T-helper 1 cell treated with Interleukin-12 subunit alpha and Interleukin-12 subunit beta and Interleukin-4 antibody, amounts not matched to agents 30 ng/mL and 1 ng/mL, for 36 hours (primary cell): ENCODE measurements around the gene SLC22A12. TPM values are rescaled to one million over a fixed set of nuclear protein-coding genes. Genes with fewer than 3 reads are reported as not detected.
"Not testable (repeated sequence)": the region's sequence is repeated elsewhere in the genome, so short reads cannot be mapped to it uniquely, and the experiment has no call there.

Source experiments
- intact Hi-C: fragments of 100-400 bp; cut with micrococcal nuclease; formaldehyde crosslinking; loops from one replicate; pipeline ENCODE4 v1.15.1; 2024
- total RNA-seq: library from RNA; stranded (reverse); gene quantifications from 2 replicates; pipeline ENCODE4 v1.2.3, GENCODE V29; 2022

Gene SLC22A12
- total RNA-seq, 1 donor from 2014 or later = not detected

GRCh38 chr11:64583296-64584262 lies 7.4 kb upstream of the SLC22A12 start:
- intact Hi-C loops = no loop called here

DNA sequence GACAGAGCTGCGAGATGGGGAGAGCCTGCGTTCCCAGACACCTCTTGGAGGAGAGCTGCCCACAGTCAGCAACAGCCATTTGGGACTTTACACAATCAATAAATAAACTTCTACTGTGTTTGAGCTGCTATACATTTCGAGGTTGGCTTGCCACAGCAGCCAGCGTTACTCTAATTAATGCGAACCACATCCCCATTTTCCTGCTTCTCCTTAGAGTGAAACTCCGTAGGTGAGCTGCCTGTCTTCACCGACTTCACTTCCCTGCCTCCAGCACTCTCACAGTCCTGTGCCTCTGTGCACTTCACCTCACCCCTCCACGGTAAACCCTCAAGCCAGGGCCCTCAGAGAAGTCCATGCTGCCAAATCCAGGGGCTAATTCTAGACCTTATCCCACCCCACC lies 5.9 kb upstream of the SLC22A12 start:
- intact Hi-C loops = no loop called here

- intact Hi-C loops = no loop called here
These were observed 4.7 kb upstream of the SLC22A12 start for GRCh38 chr11:64586366-64586765.

DNA sequence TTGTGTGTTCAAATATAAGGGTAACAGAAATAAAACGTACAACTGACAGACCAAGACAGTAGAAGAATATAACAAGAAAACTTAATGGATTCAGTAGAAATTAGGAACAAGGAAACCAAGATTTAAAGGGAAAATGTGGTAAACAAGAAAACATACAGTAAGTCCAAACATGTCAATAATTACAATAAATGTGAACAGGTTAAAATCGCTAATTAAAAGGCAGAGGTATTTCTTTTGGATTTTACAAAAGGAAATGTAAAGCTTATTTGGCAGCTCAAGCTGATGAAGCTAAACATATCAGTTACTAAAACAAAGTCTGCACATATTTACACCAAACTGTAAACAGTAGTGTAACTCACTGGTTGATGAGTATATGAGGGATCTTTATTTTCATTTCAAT lies 2.3 kb upstream of the SLC22A12 start:
- intact Hi-C loops = no loop called here

DNA sequence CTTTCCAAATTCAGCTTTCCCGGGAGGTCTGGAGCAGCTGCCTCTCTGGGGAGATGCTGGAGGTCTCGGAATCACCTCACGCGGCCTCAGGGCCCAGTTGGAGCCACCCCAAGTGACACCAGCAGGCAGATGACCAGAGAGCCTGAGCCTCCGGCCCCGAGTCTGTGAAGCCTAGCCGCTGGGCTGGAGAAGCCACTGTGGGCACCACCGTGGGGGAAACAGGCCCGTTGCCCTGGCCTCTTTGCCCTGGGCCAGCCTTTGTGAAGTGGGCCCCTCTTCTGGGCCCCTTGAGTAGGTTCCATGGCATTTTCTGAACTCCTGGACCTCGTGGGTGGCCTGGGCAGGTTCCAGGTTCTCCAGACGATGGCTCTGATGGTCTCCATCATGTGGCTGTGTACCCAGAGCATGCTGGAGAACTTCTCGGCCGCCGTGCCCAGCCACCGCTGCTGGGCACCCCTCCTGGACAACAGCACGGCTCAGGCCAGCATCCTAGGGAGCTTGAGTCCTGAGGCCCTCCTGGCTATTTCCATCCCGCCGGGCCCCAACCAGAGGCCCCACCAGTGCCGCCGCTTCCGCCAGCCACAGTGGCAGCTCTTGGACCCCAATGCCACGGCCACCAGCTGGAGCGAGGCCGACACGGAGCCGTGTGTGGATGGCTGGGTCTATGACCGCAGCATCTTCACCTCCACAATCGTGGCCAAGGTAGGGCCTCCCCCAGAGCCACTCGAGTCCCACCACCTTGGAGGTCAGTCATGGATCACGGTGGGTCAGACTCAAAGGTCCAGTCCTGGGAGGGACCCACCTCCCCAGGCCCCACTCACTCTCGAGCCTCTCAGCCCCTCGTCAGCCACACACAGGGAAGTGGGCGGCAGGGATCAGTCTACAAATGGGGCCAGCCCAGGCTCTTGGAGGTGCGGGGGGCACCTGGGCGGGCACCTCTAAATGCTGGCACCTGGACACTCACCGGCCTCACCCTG lies 525 bp downstream of the SLC22A12 start:
- intact Hi-C loops = no loop called here

GRCh38 chr11:64592234-64592615 lies 1.2 kb downstream of the SLC22A12 start:
- intact Hi-C loops = no loop called here

DNA sequence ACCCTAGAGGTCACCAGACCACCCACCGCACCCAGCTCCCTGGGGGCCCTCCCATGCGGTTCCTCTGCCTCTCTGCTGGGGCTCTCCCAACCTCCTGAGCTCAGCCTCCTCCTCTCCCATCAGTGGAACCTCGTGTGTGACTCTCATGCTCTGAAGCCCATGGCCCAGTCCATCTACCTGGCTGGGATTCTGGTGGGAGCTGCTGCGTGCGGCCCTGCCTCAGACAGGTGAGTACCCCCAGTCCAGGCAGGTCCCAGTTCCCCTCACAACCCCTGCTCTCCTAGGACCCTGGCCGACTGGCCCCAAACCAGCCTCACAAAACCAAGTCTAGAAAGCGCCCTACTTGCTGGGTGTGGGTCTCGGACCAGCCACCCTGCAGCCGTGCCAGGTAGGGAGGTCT lies 1.6 kb downstream of the SLC22A12 start:
- intact Hi-C loops = no loop called here

- intact Hi-C loops = no loop called here
These were observed 2.4 kb downstream of the SLC22A12 start for GRCh38 chr11:64593156-64594105.

- intact Hi-C loops = no loop called here
These were observed 3.3 kb downstream of the SLC22A12 start for GRCh38 chr11:64594159-64594939.

GRCh38 chr11:64595922-64596321 lies 4.9 kb downstream of the SLC22A12 start:
- intact Hi-C loops = not testable (repeated sequence)

GRCh38 chr11:64597671-64598101 lies 6.7 kb downstream of the SLC22A12 start:
- intact Hi-C loops = no loop called here

- intact Hi-C loops = no loop called here
These were observed 7.2 kb downstream of the SLC22A12 start for GRCh38 chr11:64598106-64598796.

DNA sequence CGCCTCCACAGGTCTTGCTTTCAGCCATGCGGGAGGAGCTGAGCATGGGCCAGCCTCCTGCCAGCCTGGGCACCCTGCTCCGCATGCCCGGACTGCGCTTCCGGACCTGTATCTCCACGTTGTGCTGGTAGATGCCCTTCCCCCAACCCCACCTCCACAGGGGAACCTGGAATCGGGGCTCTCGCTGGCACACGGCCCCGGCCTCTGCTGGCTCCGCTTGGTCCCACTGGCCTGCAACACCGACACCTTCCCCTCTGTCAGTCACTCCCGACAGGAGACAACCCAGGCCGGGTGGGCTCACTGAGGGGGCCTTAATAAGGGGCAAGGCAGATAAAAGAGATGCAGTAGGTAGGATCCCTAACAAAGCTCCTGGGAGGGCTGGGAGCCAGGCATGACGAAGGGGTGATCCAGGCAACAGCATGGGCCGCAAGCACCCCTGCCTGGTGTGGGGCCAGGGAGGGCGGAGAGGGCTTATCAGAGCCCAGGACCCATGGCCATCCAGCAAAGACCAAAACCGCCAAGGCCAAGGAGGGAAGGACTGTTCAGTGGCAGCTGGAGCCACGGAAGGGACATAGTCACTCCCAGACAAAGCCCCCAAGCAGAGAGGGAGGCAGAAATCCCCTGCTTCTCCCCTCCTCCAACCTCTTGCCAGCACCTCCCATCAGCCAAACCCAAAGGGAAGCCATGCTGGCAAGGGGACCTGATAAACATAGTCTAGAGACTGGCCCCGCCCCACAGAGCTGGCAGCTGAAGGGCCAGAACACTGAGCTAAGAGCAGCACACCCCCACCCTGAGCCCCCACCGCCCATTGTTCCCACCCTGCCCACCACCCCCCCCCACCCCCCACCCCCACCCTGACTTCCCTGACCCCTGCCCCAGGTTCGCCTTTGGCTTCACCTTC lies 8.0 kb downstream of the SLC22A12 start:
- intact Hi-C loops = no loop called here

DNA sequence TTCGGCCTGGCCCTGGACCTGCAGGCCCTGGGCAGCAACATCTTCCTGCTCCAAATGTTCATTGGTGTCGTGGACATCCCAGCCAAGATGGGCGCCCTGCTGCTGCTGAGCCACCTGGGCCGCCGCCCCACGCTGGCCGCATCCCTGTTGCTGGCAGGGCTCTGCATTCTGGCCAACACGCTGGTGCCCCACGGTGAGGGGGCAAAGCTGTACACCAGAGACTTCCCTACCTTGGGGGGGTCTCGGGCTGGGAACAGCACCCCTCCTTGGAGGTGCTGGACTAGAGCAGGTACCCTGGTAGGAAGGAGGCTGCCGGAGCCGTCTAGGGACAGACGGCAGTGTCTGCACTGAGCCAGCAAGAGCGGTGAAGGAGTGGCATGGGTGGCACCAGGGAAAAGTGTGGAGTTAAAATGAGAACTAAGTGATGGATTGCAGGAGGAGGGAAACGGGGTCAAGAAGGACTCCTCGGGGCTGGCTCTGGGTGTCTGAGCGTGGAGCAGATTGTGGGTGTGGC lies 8.7 kb downstream of the SLC22A12 start:
- intact Hi-C loops = no loop called here

GRCh38 chr11:64600281-64600992 lies 9.4 kb downstream of the SLC22A12 start:
- intact Hi-C loops = no loop called here

DNA sequence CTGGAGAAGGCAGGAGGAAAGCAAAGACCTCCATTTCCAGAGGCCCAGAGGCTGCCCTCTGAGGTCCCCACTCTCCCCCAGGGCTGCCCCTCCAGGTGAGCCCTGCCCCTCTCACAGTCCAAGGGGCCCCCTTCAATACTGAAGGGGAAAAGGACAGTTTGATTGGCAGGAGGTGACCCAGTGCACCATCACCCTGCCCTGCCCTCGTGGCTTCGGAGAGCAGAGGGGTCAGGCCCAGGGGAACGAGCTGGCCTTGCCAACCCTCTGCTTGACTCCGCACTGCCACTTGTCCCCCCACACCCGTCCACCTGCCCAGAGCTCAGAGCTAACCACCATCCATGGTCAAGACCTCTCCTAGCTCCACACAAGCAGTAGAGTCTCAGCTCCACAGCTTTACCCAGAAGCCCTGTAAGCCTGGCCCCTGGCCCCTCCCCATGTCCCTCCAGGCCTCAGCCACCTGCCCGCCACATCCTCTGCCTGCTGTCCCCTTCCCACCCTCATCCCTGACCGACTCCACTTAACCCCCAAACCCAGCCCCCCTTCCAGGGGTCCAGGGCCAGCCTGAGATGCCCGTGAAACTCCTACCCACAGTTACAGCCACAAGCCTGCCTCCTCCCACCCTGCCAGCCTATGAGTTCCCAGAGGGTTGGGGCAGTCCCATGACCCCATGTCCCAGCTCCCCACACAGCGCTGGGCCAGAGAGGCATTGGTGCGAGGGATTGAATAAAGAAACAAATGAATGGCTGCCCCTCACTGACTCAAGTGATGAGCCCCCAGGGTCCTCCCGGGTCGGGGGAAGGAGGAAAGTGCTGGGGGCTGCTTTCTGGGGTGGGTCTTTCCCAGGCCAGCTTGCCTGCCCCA lies 10.8 kb downstream of the SLC22A12 start:
- intact Hi-C loops = no loop called here
